ENCODE data around the gene GMPPB.
"Not testable (repeated sequence)": the region's sequence is repeated elsewhere in the genome, so short reads cannot be mapped to it uniquely, and the experiment has no call there.

Gene GMPPB

DNA sequence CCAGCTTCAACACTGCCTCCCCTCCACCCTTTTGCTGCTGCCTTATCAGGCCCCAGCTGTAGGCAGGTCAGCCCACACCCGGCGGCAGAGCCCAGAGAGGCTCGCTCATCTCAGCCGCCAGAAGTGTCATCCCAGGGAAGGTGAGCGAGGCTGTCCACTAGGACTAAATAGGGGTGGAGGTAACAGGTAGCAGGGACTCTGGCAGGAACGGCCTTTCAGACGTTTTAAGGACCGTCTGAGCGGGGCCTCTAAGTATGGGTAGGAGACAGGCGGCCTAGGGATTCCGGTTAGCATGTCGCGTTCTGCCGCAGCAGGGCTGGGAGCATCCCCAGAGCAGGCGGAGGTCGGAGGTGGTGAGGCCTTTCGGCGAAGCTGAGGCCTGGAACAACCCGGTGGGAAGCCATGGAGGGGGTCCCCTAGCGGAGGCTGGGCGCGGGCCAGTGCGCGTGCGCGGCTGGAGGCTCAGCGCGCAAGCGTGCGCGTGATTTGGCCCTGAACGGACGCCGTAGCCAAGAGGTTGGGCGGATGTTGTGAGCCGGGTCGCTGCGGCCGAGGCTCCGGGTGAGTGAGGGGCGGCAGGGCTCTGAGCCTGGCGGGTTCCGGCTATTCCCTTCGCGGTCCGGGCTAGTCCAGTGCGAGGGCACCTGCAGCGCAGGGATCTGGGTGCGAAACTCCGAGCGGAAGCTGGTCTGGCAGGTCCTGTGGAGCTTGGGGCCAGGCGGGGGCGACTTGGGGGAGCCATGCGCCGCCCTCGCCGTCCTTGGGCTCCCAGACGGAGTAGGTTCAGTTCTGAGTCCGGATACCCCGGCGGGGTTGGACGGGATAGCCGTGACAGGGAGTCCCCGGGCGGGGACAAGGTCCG is 34.5 kb downstream of the GMPPB start, which contains the start of the genes MST1 and RNF123:
Gene MST1 (minus strand): TSS at position 429 of the 862 bp plus-strand sequence. CDS start 783 bp downstream, outside the sequence.
Gene RNF123 (plus strand): TSS at position 512 of the 862 bp plus-strand sequence. CDS start 1,609 bp downstream, outside the sequence.
- DNase-seq, result peak; percentile 86

DNA sequence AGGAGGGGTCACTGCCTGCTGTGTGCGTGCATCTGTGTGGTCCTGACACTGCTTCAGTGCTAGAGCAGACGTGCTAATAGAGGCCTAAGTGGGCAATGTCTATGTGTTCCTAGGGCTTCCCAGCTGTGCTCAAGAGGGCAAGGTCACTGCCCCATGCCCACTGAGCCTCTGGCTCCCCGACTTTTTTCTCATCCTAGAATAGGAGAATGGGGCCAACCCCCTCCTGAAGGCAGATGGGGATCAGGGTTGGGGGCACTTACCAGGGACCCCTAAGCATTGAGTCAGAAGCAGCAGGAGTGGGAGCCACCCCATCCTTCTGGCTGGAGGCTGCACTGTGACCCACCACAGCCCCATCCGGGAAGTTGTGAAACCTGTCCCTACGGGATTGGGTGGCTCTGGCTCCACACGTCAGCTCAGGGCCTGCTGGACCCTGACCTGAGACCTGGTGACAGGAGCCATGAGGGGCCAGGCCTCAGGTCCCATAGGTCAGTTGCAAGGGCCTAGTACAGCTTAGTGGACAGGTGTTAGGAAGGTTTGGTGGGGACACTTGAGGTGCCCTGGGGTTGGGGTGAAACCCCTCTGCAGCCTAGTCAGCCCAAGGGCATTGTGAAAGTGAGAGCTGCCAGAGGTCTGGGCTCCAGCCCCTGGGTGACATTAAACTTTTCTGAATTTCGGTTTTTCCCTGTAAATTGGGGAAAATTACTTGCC is 35.3 kb downstream of the GMPPB start:
- DNase-seq, result not testable (repeated sequence)

DNA sequence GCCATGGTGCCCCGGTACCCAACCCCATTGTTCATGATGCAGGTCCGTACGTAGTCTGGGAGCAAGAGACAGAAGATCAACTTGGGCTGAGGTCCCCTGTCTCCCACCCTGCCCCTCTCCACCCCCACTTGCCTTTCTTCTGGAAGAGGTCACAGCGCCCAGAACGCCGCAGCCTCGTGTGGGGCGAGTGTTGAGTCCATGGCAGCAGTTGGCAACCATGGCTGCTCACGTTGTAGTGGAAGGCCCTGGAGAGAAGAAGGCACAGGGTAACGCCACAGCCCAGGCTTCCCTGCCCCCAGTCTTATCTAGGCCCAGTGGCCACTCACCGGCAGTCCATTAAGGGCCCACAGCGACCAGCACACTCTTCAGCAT is 36.3 kb downstream of the GMPPB start:
- not testable (repeated sequence) for DNase-seq

DNA sequence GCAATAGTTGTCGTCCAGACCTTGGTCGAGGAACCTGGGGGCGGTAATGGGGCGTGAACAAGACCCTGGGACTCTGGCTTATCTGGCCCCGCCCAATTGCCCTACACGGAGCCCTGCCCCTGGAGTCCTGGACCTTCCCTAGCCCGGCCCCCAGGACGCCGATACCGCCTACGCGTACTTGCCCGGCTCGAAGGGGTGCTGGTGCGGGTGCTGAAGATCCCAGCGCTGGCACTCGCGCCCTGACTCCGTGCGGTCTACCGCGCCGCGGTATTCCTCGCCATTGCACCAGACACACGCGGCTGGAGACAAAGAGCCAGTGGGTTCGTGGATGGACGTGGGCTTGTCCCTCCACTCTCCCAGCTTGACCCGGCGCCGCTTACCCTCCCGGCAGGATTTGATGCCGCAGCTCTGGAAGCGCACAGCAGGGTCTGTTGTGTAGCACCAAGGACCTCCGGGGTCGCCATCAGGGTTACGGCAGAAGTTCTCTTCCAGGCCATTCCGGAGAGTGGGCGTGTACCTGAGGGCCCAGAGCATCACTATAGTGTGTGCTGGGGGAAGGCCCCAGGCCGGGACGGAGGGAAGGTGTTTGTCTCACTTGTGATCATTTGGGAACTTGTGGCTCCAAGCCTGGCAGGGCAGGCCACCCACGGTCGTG is 36.9 kb downstream of the GMPPB start:
- not testable (repeated sequence) for DNase-seq

DNA sequence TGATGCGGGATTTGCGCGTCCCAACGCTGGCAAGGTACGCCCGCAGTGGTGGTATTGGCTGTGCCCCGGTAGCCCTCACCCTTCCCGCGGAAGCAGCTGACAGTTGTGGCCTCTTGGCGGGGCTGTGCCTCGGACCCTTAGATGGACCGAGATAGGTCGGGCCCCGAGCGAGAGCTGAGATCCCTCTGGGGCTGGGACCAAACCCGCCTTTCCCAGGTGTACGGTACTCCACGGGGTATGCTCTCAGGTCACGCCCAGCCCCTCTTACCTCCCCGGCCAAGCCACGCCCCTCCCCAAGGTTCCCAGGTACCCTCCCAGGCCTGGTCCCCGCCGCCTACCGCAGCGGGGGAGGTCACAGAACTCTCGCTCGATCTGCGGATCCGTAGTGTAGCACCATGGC is 37.4 kb downstream of the GMPPB start:
- DNase-seq, result not testable (repeated sequence)

DNA sequence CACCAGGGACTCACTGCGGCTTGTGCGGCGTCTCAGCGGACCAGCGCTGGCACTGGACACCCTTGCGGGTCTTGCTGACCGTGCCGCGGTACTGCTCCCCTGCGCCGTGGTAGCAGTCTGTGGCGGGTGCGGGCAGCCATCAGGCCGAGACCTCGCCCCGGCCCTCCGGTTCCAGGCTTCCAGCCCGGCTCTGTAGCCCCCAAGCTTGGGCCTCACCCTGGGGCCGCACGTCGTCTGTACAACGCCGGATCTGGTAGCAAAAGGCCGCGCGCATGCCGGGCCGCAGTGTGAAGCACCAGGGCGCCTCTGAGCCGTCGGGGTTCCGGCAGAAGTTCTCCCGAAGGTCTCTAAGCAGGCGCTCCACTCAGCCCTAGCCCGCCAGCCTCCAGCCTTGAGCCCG is 37.9 kb downstream of the GMPPB start:
- DNase-seq, result not testable (repeated sequence)

DNA sequence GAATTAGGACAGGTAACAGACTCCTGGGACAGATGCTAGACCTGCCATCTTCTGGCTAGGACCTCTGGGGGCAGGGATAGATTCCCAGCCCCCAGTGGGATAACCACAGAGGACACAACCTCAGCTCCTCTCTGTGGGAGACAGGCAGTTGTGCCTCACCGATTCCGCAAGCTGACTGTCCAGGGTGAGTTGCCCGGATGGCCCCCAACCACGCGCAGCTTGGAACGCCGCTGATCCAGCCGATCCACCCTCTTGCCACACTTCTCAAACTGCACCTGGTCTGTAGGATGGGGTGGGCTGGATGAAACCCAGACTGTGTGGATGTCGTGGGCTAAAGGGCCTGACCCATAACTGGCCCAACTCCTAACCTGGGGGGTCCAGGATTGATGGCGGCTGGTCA is 38.6 kb downstream of the GMPPB start:
- DNase-seq, result not testable (repeated sequence)

DNA sequence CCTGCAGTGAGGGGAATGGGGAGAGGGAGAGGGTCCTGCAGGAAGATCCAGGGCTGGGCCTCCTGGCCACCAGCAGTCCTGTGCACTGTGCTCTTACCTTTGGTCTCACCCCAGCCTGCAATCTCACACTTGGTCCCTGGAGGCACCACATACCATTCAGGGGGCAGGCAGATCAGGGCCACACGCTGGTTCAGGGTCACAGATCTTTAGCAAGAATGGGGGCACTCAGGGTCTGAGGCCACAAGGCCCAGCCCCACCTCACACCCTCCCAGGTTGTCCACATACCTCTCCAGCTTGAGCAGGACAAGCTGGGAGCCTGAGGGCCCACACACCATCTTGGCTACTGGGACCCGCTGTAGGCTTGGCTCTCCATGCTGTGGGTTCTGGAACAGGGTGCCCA is 39.3 kb downstream of the GMPPB start:
- not testable (repeated sequence) for DNase-seq

DNA sequence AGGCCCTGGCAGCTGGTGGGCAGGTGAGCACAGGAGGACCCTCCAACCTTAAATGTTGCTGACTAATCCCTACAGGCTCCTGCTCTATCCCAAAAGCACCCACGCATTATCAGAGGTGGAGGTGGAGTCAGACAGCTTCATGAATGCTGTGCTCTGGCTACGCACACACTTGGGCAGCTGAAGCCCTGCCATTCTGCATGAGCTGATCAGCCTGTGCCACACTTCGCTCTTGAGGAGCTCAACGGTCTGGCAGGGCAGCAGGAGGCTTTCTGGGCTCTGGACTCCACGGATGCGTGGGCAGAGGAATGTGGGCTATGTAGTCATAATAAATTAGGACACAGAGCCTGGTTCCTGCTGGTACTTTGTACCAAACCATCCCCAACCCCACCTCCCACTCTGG is 40.6 kb downstream of the GMPPB start:
- no peak for DNase-seq

DNA sequence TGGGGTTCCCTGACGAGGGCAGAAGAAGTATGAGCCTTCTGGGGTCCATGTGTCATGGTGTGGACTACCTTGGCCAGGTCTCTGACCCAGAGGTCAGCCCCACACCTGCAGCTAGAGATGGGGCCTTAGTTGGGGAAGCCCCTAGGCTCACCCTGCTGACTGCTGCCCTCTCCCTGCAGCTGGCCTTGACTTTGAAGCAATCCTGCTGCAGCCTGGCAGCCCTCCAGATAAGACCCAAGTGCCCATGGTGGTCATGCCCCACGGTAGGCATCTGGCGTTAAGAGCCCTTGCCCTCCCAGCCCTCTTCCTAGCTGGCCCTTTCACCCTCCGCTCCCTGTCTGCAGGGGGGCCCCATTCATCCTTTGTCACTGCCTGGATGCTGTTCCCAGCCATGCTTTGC is 42.2 kb downstream of the GMPPB start:
- no peak for DNase-seq

DNA sequence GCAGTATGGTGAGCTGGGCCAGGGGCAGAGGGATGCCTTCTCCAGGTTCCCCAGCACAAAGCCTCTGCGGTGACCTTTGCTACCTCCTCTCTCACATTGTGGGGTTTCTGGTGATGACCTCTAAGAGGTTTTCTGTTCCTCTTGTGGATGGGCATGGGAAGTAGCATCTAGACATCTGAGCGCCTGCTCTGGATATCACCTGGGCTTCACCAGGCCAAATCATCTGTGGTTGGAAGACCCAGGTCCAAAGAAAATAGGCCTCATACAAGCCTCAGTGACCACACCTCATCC is 42.6 kb downstream of the GMPPB start:
- DNase-seq, result no peak

DNA sequence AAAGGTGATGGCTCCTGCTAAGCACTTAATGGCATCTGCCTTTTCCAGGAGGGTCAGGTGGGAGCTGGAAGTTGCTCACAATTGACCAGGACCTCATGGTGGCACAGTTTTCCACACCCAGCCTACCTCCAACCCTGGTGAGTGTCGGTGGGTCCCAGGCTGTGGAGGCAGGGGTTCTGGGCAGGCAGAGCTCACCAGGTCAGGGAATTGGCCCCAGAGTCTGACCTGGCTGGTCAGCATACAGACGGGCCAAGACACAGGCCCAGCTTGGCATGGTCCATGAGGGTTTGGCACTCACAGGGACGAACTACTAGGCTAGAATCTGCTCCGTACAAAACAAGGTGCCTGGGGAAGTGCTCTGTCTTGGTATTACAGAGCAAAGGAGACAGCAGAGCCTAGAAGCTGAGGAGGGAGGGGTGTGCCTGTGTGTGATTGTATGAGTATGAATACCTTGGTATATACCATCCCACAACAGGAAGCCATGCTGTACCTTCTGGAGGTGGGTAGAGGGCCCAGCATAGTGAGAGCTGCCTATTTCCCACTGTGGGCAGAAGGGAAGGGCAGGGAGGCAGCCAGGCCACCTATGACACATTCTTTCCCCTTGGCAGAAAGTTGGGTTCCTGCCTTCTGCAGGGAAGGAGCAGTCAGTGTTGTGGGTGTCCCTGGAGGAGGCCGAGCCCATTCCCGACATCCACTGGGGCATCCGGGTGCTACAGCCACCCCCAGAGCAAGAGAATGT is 43.1 kb downstream of the GMPPB start:
- DNase-seq, result no peak

DNA sequence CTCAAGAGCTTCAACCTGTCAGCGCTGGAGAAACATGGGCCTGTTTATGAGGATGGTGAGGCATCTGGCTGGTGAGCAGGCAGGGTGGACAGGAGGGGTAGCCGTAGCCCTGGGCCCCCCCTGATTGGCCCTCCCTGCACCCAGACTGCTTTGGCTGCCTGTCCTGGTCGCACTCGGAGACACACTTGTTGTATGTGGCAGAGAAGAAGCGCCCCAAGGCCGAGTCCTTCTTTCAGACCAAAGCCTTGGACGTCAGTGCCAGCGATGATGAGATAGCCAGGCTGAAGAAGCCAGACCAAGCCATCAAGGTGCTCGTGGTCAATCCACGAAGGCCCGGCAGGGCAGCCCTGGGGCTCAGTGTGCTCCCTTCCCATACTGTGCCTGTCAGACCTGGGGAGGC is 47.8 kb downstream of the GMPPB start:
- DNase-seq, result no peak

DNA sequence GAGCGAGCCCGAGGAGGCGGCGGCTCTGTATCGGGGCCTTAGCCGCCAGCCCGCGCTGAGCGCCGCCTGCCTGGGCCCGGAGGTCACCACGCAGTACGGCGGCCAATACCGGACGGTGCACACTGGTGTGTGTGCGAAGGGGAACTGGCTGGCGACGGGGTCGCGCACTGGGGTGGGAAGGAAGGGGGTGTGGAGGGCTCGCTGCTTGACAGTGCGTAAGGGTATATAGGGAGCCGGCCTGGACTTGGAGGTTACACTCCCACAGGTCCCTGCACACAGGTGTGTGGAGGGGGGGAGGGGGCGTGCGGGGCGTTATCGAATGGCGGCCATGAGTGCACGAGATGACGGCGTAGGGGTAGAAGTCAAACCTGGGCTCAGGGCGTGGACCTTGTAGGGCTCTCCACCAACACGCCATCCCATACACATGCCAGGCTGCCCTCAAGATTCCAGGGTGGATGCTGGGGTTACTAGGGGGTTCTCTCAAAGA is 49.2 kb downstream of the GMPPB start:
- DNase-seq, result peak; percentile 22

DNA sequence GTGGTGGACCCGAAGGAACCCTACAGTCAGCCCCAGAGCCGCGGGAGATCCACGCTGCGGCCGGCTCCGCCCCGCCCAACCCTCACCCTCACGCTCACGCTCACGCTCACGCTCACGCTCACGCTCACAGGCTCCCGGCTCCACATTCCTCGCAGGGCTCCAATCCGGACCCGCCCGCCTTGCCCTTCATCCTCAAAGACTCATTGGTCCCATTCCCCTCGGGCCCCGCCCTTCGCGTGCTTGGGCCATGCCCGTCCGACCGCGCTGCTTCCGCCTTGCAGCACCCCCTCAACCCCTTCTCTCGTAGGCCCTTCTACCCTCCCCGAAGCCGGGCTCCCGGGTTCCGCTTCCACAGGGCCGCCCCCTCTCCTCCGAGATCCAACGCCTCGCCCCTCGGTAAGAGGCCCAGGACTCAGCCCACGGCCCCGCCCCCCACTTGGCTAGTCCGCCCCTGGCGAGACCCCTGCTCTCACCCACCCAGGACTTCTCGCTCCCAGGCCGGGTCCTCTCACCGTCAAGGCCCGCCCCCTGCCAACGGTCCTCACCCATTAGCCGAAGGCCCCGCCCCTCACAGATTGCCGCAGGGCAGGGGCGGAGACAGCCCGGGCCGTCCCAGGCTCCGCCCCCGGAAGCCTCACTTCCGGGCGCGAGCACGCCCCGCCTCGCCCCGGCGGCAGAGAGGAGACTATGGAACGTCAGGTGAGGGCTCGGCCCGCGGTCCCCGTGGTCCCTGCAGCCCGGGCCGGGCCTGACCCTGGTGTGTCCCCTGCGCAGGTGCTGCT is 49.8 kb downstream of the GMPPB start, which contains the start of gene APEH:
Gene APEH (plus strand): TSS at position 637 of the 782 bp plus-strand sequence. CDS start 51 bp downstream, at position 688.
- peak; percentile 95 for DNase-seq

DNA sequence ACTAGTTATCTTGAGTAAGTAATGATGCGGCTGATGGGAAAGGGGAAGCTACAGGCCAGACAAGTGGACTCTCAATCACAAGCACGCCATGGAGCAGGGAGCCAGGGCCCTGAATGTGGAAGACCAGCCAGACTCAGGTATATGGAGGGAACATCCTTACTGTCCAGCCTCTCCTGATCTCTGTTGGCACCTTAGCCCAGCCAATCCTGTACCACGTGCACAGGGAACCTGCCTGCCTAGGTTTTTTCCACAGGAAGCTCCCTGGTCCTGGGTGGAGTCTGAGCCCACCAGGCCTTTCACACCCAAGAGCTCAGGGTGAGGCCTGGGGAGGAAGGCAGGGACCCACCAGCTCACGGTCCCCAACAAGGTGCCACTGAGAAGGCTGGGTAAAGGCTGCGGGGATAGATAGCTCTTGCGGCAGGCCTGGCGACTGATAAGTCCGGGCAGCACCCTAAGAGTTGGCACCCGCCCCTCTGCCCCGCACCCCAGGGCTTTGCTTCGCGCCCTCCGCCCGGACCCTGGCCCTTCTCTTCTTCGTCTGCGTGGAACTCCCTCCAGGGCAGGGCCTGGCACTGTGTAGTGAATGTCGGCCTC is 50.5 kb downstream of the GMPPB start:
- DNase-seq, result peak; percentile 14

DNA sequence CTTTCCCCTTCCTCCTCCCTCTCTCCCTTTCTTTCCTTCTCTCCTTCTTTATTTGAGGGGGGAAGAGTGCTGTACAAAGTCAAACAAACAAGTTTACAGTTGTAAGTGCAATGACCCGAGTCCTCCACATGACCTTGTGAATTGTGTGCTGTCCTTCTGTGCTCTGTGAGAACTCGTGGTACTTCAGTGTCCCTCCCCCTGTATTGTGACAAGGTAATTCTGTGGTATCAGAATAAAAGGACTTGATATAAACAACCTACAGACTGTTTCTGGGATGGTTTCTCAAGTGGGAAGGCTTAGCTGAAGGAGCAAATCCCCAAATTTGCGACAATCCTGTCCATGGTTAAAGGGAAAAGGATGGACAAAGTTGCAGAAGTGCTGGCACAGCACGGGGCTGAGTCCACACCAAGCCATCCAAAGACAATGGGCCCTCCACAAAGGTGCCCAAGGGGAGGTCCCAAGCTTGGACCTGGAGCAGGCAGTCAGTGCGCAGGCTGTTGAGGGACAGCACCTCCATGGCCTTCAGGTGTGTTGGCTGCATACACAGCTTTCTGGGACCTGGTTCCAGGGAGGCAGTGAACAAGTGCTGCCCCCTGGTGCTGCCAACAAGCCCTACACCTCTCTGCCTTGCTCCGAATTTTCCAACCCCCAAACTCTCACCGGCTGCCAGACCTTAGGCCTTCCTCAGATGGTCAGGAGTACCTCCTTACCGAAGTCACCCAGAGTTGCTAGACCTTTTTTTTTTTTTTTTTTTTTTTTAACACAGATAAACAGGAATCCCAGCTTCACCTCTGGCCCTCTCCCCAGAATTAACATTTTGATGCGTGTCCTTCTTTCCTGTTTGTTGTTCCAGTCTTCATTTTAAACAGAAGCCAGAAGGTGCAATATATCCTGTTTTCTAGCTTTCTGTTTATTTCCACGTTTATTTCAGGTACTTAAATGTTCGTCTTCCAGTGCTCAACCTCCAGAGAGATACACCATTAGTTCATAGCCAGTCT is 52.2 kb downstream of the GMPPB start:
- DNase-seq, result peak; percentile 61

DNA sequence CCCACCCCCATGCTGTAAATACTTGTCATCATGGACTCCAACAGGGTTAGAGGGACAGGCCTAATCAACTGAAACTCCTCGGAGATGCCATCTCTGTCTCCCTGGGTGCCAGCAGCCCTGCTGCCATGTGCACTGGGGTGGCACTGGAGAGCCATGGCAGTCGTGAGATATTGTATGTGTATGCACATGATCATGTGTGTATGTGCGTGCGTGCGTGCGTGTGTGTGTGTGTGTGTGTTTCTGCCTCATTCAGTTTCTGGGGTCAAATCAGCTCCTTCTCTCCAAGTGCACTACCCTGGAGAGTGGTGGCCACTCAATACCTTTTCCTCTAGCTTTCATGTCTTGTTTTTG is 52.8 kb downstream of the GMPPB start:
- no peak for DNase-seq
